ENCODE results near the gene CARD6. TPM values are rescaled to one million over a fixed set of nuclear protein-coding genes. Genes with fewer than 3 reads are reported as not detected.

The CARD6 gene
- total and polyA plus RNA-seq, 2 of the 13 experiments (the other 11 are each of a cell fraction or from before 2014, with no cell fraction given) = 0.33 to 1.4 TPM

DNA sequence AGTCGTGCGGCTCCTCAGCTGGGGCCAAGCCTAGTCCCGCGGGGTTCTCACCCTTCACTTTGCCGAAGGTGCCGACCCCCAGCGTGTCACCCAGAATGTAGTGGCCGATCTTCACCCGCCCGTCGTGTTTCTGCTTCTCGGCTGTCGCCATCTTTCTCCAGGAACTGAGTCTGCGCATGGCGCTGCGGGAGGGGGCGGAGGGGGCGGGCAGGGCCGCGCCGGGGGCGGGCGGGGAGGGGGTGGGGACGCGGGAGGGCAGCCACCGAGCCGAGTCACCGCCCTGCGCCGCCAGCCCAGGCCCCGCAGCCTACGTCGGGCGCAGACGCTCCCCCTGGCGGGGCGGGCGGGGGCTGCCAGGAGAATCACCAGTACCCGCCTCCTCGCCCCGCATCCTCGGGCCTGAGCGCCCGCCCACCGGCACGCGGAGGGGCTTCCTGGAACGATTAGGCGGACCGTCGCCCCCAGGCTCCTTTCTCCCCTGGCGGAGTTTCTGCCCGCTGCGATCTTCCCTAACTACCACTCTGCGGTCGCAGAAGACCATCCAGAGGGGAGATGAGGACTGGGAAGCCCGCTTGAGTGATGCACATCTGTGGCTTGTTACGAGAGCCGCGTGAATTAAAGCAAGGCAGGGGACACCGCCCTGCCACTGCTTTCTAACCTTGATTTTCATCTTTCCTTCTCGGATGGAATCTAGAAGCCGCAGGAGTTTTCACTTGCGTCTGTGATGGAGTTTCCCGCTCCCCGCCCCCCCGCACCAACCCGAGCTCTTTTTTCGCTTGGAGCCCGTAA lies 43.0 kb upstream of the CARD6 start, which contains the start of gene PRKAA1 (continued):
- TF ChIP-seq ATF6 (CRISPR knock-in tag; conservative IDR thresholded peaks at IDR 0.05) = no peak
- TF ChIP-seq YEATS2 (CRISPR knock-in tag; IDR thresholded peaks at IDR 0.05; ENCODE audit: borderline replicate concordance) = peak; percentile 18
- TF ChIP-seq HOXA7 (CRISPR knock-in tag; IDR thresholded peaks at IDR 0.05) = no peak
- no peak for TF ChIP-seq ZNF576 (CRISPR knock-in tag; IDR thresholded peaks at IDR 0.05)
- TF ChIP-seq TARDBP (CRISPR knock-in tag; IDR thresholded peaks at IDR 0.05) = no peak; the same call in 1 of the 2 replicates
- no peak for TF ChIP-seq NCOA2 (CRISPR knock-in tag; IDR thresholded peaks at IDR 0.05)
- TF ChIP-seq SMAD9 (CRISPR knock-in tag; IDR thresholded peaks at IDR 0.05) = no peak
- no peak for TF ChIP-seq AGO1 (IDR thresholded peaks at IDR 0.05; ENCODE audit: low read depth, low read length, poor library complexity, severe bottlenecking)
- TF ChIP-seq, protein P1, sequence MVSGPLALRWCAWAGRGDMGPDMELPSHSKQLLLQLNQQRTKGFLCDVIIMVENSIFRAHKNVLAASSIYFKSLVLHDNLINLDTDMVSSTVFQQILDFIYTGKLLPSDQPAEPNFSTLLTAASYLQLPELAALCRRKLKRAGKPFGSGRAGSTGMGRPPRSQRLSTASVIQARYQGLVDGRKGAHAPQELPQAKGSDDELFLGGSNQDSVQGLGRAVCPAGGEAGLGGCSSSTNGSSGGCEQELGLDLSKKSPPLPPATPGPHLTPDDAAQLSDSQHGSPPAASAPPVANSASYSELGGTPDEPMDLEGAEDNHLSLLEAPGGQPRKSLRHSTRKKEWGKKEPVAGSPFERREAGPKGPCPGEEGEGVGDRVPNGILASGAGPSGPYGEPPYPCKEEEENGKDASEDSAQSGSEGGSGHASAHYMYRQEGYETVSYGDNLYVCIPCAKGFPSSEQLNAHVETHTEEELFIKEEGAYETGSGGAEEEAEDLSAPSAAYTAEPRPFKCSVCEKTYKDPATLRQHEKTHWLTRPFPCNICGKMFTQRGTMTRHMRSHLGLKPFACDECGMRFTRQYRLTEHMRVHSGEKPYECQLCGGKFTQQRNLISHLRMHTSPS (CRISPR knock-in tag; IDR thresholded peaks at IDR 0.05; ENCODE audit: low read depth) = peak; percentile 63
- TF ChIP-seq ISL2 (CRISPR knock-in tag; IDR thresholded peaks at IDR 0.05) = no peak; the same call in none of the 2 replicates
- no peak for TF ChIP-seq CEBPB (IDR thresholded peaks at IDR 0.05; ENCODE audit: borderline replicate concordance, low read depth, low read length)
- TF ChIP-seq, protein P2, sequence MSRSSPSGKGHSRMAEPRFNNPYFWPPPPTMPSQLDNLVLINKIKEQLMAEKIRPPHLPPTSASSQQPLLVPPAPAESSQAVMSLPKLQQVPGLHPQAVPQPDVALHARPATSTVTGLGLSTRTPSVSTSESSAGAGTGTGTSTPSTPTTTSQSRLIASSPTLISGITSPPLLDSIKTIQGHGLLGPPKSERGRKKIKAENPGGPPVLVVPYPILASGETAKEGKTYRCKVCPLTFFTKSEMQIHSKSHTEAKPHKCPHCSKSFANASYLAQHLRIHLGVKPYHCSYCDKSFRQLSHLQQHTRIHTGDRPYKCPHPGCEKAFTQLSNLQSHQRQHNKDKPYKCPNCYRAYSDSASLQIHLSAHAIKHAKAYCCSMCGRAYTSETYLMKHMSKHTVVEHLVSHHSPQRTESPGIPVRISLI (CRISPR knock-in tag; IDR thresholded peaks at IDR 0.05; ENCODE audit: borderline replicate concordance) = 0 out of 2 replicates have a peak, but pooled peaks have one; percentile 49
- no peak for TF ChIP-seq SRY (CRISPR knock-in tag; IDR thresholded peaks at IDR 0.05)
- no peak for TF ChIP-seq MYNN (CRISPR knock-in tag; IDR thresholded peaks at IDR 0.05; ENCODE audit: low read depth)
- peak; percentile 56 for TF ChIP-seq TFDP2 (CRISPR knock-in tag; IDR thresholded peaks at IDR 0.05)
- TF ChIP-seq ZNF746 (CRISPR knock-in tag; IDR thresholded peaks at IDR 0.05) = peak; percentile 64; the same call in 1 of the 2 replicates
- TF ChIP-seq U2AF1 (optimal IDR thresholded peaks at IDR 0.05; ENCODE audit: low read depth, low read length) = no peak
- no peak for TF ChIP-seq NFE2L2 (IDR thresholded peaks at IDR 0.05; ENCODE audit: low read length)
- TF ChIP-seq, protein P3, sequence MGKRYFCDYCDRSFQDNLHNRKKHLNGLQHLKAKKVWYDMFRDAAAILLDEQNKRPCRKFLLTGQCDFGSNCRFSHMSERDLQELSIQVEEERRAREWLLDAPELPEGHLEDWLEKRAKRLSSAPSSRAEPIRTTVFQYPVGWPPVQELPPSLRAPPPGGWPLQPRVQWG (CRISPR knock-in tag; IDR thresholded peaks at IDR 0.05; ENCODE audit: borderline replicate concordance, low read depth) = no peak
- TF ChIP-seq RNF219 (CRISPR knock-in tag; IDR thresholded peaks at IDR 0.05) = no peak
